Measurements from ENCODE around the gene OR2AJ1.

Gene OR2AJ1, protein sequence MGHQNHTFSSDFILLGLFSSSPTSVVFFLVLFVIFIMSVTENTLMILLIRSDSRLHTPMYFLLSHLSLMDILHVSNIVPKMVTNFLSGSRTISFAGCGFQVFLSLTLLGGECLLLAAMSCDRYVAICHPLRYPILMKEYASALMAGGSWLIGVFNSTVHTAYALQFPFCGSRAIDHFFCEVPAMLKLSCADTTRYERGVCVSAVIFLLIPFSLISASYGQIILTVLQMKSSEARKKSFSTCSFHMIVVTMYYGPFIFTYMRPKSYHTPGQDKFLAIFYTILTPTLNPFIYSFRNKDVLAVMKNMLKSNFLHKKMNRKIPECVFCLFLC

GRCh38 chr1:247924868-247925267, at the start of gene OR2AJ1:
Gene OR2AJ1 (plus strand): TSS chr1:247924889. CDS start chr1:247933769, 8,880 bp downstream.
- no peak within 1 kb of the TSS for H3K27ac ChIP-seq
- TF ChIP-seq, protein P1, sequence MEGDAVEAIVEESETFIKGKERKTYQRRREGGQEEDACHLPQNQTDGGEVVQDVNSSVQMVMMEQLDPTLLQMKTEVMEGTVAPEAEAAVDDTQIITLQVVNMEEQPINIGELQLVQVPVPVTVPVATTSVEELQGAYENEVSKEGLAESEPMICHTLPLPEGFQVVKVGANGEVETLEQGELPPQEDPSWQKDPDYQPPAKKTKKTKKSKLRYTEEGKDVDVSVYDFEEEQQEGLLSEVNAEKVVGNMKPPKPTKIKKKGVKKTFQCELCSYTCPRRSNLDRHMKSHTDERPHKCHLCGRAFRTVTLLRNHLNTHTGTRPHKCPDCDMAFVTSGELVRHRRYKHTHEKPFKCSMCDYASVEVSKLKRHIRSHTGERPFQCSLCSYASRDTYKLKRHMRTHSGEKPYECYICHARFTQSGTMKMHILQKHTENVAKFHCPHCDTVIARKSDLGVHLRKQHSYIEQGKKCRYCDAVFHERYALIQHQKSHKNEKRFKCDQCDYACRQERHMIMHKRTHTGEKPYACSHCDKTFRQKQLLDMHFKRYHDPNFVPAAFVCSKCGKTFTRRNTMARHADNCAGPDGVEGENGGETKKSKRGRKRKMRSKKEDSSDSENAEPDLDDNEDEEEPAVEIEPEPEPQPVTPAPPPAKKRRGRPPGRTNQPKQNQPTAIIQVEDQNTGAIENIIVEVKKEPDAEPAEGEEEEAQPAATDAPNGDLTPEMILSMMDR (conservative IDR thresholded peaks at IDR 0.05) = no peak

- TF ChIP-seq, protein P1 (conservative IDR thresholded peaks at IDR 0.05) = no peak
- H3K27ac ChIP-seq = no peak overlapping the region
Measured at GRCh38 chr1:247883346-247883745, 41.3 kb upstream of the OR2AJ1 start.

DNA sequence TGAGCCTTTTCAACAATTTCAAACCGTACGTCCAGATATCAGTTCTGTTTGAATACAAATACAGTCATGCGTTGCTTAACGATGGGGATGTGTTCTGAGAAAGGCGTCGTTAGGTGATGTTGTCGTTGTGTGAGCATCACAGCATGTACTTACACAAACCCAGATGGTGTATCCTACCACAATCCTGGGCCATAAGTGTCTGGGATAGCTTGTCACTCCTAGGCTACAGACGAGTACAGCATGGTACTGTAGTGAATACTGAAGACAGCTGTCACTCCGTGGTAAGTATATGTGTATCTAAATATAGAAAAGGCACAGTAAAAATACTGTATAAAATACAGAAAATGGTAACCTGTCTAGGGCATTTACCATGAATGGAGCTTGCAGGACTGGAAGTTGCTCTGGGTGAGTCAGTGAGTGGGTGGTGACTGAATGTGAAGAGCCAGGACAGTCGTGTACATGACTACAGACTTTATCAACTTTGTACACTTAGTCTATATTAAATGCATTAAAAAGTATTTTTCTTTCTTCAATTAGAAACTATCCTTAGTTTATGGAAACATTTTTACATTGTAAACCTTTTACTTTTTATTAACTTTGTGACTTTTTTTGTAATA, 39.8 kb upstream of the OR2AJ1 start:
- TF ChIP-seq, protein P1 (conservative IDR thresholded peaks at IDR 0.05) = no peak
- H3K27ac ChIP-seq = no peak overlapping the region

GRCh38 chr1:247895163-247895637, 29.5 kb upstream of the OR2AJ1 start, which contains the start of gene OR2W3:
Gene OR2W3 (plus strand): TSS chr1:247895587. CDS start chr1:247895587, 0 bp downstream.
- TF ChIP-seq, protein P1 (conservative IDR thresholded peaks at IDR 0.05) = no peak
- H3K27ac ChIP-seq = no peak within 1 kb of the TSS

DNA sequence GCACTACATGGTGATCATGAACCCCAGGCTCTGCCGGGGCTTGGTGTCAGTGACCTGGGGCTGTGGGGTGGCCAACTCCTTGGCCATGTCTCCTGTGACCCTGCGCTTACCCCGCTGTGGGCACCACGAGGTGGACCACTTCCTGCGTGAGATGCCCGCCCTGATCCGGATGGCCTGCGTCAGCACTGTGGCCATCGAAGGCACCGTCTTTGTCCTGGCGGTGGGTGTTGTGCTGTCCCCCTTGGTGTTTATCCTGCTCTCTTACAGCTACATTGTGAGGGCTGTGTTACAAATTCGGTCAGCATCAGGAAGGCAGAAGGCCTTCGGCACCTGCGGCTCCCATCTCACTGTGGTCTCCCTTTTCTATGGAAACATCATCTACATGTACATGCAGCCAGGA, 28.7 kb upstream of the OR2AJ1 start:
- no peak overlapping the region for H3K27ac ChIP-seq
- TF ChIP-seq, protein P1 (conservative IDR thresholded peaks at IDR 0.05) = no peak

GRCh38 chr1:247904122-247904521, 20.6 kb upstream of the OR2AJ1 start:
- no peak overlapping the region for H3K27ac ChIP-seq
- TF ChIP-seq, protein P1 (conservative IDR thresholded peaks at IDR 0.05) = no peak

DNA sequence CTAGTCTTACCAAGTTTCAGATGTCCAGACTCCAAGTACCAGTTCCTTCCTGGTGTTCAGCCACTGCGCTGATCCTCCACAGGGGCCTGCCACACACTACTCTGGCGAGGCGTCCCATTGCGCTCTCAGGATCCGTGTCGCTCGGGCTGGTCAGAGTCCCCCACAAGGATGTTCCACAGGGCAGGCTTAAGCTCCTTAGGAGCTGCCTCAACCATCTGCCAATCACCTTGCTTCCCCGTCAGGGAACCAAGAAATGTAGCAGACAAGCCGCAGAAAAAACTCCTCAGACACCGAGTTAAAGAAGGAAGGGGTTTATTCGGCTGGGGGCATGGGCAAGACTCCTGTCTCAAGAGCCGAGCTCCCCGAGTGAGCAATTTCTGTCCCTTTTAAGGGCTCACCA, 19.5 kb upstream of the OR2AJ1 start:
- H3K27ac ChIP-seq = no peak overlapping the region
- TF ChIP-seq, protein P1 (conservative IDR thresholded peaks at IDR 0.05) = no peak
